Suppressor macrophage (primary cell): ENCODE data around the gene SPATA46.
"Not testable (repeated sequence)": the region's sequence is repeated elsewhere in the genome, so short reads cannot be mapped to it uniquely, and the experiment has no call there.

Experiments
- DNase-seq, 4 experiments: peaks; one replicate each; pipeline ENCODE4 v3.0.0-alpha.2; 2020 to 2022
- total RNA-seq, 17 experiments: gene quantifications; one replicate each; lab custom pipeline; 2026; ENCODE audit warnings: mixed read lengths in 6 of 17, inconsistent platforms in 3 of 17; lab: John Stamatoyannopoulos, UW

SPATA46 gene, protein sequence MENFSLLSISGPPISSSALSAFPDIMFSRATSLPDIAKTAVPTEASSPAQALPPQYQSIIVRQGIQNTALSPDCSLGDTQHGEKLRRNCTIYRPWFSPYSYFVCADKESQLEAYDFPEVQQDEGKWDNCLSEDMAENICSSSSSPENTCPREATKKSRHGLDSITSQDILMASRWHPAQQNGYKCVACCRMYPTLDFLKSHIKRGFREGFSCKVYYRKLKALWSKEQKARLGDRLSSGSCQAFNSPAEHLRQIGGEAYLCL
- total RNA-seq = 0 to 1.2 (median 0) reads per million in 17 experiments

DNA sequence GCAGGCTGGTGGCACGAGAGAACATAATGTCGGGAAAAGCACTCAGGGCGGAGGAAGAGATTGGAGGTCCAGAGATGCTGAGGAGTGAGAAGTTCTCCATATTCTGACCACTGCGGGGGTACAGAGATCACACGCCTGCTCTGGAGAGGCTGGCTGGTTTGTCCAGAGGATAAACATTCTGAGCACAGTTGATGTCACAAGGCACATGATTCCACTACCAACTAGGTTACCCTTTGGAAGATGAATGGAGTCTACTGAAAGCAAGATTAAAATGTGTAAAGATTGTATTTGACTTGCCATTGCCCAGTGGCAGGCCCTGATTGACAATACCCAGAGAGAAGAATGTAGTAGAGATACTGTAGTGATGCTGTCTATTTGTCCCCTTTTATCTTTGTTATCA lies at the start of gene SPATA46:
TSS of gene SPATA46 (minus strand) at position 164 of the 400 bp plus-strand sequence. CDS start at position 100, 64 bp downstream.
- no peak for DNase-seq

DNA sequence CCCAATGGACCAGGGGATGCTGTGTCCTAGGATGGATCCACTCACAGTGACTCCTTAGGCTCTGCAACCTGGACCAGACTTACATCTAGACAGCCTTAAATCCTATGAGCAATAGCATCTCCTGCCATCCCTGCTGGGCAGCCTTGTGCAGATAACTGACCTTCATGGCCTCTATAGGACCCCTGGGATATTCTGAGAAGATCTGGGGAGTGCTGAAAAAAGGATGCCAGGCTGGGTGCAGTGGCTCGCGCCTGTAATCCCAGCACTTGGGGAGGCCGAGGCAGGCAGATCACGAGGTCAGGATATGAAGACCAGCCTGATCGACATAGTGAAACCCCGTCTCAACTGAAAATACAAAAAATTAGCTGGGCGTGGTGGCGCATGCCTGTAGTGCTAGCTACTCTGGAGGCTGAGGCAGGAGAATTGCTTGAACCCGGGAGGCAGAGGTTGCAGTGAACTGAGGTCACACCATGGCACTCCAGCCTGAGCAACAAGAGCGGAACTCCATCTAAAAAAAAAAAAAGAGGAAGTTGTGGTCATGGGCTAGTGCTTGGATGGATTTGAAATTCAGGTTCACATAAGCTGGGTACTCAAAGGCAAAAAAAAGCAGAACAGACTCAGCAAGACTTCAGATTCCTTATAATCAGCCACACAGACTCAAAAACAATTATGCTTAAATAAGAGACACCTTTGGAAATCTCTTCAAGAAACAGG lies 46.2 kb upstream of the SPATA46 start:
- DNase-seq = peak; percentile 69 to 93 (median 81)

DNA sequence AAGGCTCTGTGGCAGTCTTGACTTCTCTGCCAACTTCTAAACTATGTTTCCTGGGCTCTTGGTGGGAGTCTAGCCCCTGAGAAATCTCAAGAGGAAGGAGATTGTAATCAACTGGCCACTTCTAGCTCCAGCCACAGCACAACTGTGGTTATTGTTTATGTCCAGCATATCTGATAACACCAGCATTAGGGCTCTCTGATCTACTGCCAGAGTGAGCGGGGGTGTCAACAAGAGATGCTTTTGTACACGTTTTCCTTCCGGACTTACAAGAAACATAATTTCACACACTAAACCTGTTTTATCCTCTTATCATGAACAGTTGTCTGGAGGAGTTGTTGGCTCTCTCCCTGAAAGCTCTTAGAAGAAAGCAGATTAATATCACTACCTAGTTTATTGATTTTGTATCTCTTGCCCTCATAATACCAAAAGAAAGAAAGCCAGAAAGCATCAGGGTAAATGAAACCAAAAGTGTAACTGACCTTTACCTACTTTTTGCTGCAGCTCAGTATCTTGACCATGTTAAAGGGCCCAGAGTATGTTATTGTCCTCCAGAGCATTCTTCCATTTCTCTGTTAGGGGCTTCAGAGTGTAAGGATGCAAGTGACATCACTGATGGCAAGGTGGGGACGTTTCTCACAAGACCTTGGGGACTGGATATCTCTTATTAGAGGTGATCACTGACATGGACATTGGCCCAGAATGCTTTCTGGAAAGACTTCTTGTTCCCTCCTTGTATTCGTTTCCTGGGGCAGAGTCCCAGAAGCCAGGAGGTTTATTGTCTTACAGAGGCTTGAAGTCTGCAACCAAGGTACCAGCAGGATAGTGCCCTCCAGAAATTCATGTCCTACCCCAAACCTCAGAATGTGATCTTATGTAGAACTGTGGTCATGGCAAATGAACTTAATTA lies 44.9 kb upstream of the SPATA46 start:
- DNase-seq = no peak

DNA sequence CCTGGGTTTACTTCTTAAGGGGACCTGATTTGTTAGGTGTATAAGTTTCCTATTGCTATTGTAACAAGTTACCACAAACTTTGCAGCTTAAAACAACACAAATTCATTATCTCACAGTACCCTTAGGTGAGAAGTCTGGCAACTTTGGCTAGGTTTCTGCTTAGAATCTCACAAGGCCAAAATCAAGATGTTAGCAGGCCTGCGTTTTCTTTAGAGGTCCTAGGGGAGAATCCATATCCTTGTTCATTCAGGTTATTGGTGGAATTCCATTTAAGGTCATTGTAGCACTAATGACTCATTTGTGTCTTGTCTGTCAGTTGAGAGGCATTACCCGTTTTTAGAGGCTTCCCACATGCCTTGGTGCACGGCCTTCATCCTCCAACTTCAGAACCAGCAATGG lies 43.5 kb upstream of the SPATA46 start:
- DNase-seq = no peak

DNA sequence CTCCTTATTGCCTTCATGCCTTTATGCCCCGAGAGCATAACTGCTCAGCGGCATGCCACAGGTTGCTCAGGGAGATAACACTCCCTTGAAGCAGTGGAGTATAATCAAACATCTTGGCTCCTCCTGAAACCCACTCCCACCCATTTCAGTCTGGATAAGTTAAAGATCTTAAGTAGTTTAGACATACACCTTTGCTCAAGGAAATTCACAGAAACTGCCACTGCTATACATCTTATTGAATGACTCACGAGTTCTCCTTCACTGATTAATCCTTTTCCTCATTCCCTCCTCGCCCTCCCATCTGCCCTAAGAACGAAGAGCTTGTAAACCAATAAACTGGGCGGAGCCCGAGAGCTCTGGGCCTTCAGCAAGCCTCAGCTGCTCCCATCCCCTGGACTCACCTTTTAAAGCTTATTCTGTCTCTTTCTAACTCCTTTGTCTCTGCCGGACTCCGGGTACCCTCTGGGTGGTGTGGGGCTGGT lies 42.8 kb upstream of the SPATA46 start:
- not testable (repeated sequence) for DNase-seq

DNA sequence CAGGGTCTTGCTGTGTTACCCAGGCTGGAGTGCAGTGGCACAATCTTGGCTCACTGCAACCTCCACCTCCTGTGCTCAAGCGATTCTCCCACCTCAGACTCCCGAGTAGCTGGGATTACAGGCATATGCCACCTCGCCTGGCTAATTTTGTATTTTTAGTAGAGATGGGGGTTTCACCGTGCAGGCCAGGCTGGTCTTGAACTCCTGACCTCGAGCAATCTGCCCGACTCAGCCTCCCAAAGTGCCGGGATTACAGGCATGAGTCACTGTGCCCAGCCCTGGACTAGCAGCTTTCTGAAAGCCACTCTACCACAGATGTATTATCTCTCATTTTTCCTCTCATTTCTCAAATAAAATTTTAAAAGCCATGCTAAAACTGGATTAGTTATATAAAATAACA lies 41.9 kb upstream of the SPATA46 start:
- not testable (repeated sequence) for DNase-seq

DNA sequence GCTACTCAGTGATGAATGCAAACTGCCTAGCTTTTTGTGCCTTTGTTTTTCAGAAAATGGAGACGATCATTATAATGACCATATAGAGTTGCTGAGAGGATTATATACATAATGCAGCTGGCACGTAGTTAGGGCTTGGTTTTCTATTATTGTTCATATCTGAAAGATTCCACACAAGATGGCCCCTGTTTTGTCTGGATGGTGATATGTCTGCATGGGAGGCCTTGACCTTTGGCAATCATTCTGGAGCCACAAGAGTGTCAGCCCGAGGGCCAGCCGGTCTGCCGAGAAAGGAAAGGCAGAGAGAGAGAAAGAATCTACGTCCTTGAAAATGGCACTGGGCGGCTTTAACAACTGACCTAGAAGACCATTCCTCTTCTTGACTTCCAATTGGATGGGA lies 41.0 kb upstream of the SPATA46 start:
- DNase-seq = no peak

DNA sequence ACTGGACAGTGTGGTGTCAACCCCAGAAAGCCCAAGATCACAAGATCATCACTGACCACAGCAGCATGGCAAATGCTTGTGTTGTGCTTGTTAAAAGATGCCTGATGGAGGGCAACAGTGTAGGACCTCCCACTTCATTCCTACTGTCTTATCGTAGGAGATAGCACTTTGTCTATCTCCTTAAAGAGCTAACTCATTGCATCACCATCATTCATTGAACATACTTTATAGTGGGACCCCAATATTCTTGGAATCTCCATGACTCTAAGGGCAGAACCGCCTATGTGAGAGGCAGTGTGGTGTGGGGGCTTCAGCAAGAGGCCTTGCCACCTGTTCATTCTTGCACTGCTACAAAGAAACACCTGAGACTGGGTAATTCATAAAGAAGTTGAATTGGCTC lies 40.3 kb upstream of the SPATA46 start:
- DNase-seq = no peak

DNA sequence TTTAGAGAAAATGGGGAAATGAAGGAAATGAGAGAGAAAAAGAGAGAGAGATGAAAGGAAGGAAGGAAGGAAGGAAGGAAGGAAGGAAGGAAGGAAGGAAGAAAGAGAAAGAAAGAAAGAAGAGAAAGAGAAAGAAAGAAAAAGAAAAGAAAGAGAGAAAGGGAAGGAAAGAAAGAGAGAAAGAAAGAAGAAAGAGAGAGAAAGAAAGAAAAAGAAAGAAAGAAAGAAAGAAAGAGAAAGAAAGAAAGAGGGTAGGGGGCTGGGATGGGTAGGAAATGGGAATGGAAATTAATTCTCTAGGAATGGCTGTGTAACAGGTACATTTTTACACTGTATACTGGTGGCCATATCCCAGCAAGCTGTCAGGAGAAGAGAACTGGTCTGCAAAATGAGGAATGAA lies 39.6 kb upstream of the SPATA46 start:
- DNase-seq = no peak

DNA sequence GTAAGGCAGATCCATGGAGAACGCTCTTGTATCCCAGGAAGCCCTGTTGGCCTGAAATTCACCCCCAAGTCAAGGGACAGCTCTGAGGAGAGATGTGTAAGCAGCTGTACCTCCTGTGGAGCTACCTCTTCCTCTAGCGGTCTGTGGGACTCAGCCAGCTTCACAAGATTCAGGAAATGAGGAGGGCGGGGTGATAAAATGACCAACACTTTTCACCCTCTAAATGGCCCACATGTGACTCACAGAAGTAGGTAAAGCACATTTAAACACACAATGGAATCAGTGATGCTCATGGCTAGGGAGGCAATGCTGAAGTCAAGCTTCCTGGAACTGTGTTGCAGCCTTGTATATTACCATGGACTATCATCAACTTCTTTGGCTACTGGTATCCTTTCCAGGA lies 35.3 kb upstream of the SPATA46 start, which contains the start of gene SH2D1B:
TSS of gene SH2D1B (minus strand) at position 135 of the 400 bp plus-strand sequence. CDS start at position 15, 120 bp downstream.
- no peak for DNase-seq

DNA sequence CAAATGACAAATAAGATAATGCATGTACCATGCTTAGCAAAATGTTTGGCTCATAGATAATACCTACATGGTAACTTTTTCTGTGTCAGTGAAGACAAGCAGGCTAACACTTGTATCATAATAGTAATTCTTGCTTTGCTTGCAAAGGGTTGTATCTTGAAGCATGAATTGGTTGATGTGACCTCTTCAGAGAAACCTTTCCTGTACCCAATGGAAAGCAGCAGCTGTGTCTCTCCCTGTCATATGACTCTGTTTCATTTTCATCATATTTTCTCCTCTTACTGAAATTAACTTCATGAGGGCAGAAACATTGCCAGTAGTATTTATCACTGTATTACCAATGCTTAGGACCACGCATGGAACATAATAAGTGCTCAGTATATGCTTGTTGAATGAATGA lies 30.9 kb upstream of the SPATA46 start:
- DNase-seq = no peak

DNA sequence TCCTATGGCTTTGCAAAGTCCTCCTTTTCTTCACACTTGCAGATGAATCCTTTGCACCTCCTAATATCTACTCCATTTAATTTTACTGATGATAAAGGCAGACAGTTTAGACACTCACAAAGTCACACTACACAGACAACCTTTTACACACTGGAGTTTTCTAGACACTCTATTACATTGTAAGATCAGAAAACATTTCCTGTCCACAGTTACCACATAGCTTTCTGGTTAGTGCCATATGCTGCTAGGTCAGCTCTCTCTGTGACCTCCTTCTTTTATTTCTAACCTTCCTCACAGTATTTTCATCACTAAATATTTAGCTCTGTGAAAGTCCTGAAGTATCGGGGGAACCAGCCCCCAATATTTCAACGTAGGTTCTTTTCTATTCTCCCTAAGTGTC lies 30.2 kb upstream of the SPATA46 start:
- DNase-seq = no peak

DNA sequence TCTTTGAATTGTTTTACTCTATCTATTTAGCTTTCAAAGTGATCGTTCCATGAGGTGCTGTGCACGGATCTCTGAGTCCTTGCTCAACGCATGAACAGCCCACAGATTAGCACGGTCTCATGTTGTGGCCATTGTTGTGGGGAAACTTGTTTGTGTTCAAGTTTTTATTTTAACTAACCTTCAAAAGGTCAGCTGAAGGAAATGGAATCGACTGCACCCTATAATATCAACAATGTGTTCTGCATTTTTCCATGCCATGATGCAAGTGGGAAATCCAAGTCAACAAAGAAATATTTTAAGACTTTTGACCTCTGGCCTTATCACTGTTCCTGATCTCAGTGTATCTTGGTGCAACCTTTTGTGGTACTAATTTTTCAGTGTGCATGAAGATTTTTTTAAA lies 29.1 kb upstream of the SPATA46 start:
- DNase-seq = no peak

DNA sequence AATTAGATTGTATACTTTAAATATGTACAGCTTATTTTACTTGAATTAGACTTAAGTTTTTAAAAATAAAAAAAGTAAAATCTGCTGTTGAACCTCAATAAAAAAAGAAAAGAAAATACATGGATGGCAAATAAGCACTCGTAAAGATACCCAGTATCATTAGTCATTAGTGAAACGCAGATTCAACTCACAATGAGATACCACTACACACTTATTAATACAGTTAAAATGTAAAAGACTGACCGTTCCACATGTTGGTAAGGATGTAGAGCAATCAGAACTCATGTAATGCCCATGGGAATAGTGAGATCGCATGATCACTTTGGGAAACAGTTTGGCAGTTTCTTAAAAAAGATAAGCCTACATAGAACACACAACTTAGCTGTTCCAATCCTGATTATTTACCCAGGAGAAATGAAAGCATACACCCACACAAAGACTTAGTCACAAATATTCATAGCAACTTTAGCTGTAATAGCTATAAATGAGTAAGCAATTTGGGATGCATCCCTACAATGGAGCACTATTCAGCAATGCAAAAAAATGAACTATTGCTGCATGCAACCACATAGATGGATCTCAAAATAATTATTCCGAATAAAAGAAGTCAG lies 28.0 kb upstream of the SPATA46 start:
- DNase-seq = peak in 2 of 4 experiments; percentile 44 to 52

DNA sequence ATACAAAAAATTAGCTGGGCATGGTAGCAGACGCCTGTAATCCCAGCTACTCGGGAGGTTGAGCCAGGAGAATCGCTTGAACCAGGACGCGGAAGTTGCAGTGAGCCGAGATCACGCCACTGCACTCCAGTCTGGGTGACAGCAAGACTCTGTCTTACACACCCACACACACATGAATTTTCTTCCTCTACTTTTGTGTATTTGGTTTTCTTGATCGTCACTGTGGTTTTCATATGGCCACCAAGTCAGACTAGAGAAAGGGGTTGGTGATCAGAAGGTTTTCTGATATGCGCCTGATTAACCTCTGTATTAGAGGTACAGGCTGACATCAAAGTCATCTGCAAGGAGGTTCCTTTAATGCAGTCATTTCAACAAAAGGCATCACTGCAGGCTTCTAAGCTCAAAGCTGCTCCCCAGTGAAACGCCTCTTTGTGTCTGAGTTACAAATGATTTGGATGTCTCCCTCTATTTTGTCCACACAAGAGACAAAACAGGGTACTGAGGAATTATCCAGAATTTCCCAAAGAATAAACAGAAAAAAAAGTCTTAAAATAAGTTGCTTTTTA lies 24.2 kb upstream of the SPATA46 start:
- no peak for DNase-seq

DNA sequence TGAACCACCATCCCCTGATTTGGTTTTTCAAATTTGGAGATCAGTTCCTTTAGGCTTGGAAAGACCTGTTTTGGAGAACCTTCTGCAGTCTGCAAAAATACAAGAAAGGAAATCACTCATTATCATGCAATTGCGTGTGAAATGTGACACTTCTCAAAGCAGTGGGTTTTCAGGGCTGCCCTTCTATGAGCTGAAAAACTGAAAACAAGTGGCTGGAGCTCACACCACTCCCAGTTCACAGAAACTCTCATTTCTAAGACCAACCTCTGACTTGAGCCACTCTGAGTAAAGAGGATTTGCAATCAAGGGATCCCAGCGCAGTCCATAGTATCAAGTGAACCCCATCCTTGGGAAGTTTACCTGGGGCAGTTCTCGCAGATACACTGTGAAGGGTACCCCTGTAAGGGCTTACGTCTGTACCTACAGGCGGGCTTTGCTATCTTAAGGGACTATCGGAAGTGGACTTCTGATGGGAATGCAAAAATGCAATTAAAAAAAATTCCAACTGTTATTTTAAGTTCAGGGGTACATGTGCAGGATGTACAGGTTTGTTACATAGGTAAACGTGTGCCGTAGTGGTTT lies 22.4 kb upstream of the SPATA46 start:
- DNase-seq = no peak

DNA sequence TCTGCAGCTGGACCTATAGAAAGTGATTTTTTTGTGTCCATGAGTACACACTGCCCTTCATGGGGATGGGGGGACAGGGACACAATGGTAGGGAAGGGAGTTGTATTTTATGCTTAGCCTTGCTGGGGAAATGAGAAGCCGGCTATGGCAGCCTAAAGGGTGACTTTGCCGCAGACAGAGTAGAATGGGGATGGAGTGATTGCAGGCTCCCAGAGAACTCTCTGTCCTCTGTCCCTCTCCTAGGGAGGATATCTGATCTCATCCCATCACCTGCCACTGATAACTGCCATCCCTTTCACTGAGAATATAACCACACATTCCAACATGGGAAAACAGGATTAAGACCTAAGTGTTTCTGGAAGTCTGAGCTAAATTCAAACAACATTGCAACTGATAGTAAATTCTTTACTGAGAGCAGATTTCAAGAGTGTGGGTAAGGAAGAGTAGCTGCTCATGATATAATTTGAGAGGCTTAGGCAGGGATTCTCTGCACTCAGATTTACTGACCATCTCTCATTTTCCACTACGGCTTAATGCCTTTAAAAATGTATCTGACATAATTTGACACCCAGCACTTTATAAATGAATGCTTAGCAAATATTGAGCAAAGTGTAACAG lies 21.4 kb upstream of the SPATA46 start:
- DNase-seq = no peak

DNA sequence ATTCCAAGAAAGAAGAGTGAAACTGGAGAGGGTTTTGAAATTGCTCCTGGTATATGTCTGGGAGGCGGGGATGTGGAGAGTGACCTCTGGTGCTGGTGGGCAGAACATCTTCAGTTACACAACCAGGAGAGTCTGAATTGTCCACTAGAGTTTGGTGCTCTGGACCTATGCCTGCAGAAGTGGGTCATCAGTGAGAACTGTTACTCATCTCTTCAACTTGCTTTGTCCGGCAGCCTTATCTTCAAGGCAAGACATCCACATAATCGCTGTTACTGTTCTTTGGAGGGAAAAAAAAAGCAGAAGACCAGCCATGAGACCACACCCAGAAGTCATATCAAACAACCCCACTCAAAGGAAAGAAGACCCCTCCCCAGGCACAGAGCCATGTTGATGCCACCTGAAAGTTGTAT lies 20.4 kb upstream of the SPATA46 start:
- DNase-seq = no peak

DNA sequence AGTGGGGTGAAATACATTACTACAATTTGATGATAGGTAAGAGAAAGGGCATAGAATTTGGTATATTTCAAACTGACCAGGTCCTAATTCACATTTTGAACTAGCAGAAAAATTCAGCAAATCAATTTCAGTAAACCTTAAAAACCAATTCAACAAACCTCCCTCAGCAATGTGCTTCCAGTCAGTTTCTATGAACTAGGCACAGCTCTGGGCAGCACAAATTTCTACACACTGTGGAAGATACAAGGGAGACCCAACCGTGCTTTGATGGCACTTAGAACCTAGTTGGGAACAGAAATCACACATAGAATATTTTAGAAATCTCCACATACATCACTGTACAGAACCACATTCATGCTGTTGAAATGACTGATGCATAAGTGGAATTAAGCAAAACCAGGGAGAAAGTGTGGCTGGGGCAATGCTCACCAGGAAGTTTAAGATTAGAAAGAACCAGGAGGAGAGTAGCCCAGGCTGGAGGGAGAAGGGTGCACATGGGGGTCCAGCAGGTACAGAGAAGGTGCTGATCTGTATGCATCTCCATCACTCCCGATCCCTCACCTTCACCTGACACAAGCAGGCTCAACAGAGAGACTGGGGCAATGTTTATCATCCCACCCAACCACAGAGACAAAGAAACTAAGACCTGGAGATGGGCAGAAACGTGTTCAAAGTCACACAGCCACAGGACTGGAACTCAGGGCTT lies 19.7 kb upstream of the SPATA46 start:
- DNase-seq = no peak

DNA sequence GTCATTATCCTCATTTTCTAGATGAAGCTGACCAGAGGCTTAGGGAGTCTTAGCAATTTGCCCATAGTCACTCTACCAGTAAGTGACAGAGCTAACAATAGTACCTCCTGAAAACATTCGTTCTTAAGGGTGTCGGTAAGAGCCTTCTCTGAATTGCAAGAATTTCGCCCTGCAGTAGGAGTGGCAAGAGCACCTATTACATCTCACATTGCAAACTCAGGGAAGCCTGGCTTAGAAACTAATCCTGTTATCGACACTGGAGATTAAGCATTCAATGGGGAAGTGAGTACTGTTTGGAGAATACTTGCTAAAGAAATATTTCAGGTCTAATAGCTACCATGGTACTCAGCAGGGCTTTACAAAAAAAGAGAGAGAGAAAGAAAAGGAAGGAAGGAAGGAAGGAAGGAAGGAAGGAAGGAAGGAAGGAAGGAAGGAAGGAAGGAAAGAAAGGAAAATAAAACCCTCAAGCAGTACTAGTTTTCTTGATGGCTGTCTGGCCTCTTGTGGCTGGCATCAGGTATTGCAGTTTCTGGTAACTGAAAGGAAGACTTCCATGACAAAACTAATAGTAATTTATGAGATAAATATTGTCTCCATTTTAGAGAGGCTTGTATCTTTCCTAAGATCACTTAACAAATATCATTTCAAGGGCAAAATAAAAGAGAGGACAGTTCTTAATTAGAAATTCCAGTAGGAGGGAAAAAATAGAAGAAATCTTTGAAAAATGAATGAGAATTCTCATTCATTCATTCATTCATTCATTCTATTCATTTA lies 15.3 kb upstream of the SPATA46 start:
- peak; percentile 9 to 69 (median 53) for DNase-seq
